ENCODE measurements around the gene PCDHAC2.

GRCh38 chr5:140998921-140999410 is 32.7 kb downstream of the PCDHAC2 start:
- no peak for TF ChIP-seq EZH2 (IDR thresholded peaks at IDR 0.05; ENCODE audit: borderline replicate concordance, low read depth, low read length, severe bottlenecking)
- no peak for TF ChIP-seq CTCF (IDR thresholded peaks at IDR 0.05; ENCODE audit: extremely low read depth in 1 of 2, insufficient read depth in 1 of 2, low read depth in 1 of 2, low read length in 2 of 2)
- TF ChIP-seq POLR2A (IDR thresholded peaks at IDR 0.05; ENCODE audit: low read depth, low read length), result no peak
- no peak for TF ChIP-seq FOS (IDR thresholded peaks at IDR 0.05; ENCODE audit: borderline replicate concordance, insufficient read depth, low read length)
- no peak for TF ChIP-seq POLR2AphosphoS5 (IDR thresholded peaks at IDR 0.05; ENCODE audit: insufficient read depth, low read depth, low read length)
- no peak for TF ChIP-seq MAX (IDR thresholded peaks at IDR 0.05; ENCODE audit: insufficient read depth, insufficient read length)
- TF ChIP-seq JUN (IDR thresholded peaks at IDR 0.05; ENCODE audit: borderline replicate concordance, insufficient read depth, insufficient read length, low read depth), result no peak
- no peak for TF ChIP-seq MYC (IDR thresholded peaks at IDR 0.05; ENCODE audit: low read depth, low read length)
- TF ChIP-seq GATA2 (IDR thresholded peaks at IDR 0.05; ENCODE audit: insufficient read depth, insufficient read length, low read depth, low read length), result no peak
